HG03575 (cell line): ENCODE results near the gene FCRL5.

Source experiments
- ATAC-seq: cut with Tn5 transposase; IDR thresholded peaks from one replicate; pipeline ENCODE4 v1.9.1; 2021; ENCODE audit not compliant: unreplicated experiment, insufficient number of reproducible peaks, low FRiP score; ENCODE audit errors: extremely low read depth

The FCRL5 gene

GRCh38 chr1:157540160-157540748, 12.1 kb downstream of the FCRL5 start:
- ATAC-seq: no peak

- ATAC-seq: no peak
Measured at GRCh38 chr1:157539568-157539967, 12.7 kb downstream of the FCRL5 start.

- no peak for ATAC-seq
Measured at GRCh38 chr1:157532569-157532968, 19.7 kb downstream of the FCRL5 start.

- ATAC-seq: no peak
Measured at GRCh38 chr1:157523774-157524493, 28.4 kb downstream of the FCRL5 start.

GRCh38 chr1:157521056-157521455, 31.3 kb downstream of the FCRL5 start:
- ATAC-seq: no peak

GRCh38 chr1:157520386-157520935, 31.9 kb downstream of the FCRL5 start:
- ATAC-seq: no peak

GRCh38 chr1:157519451-157519850, 32.9 kb downstream of the FCRL5 start:
- no peak for ATAC-seq

- ATAC-seq: no peak
Measured at GRCh38 chr1:157517016-157517415, 35.3 kb downstream of the FCRL5 start.

- no peak for ATAC-seq
Measured at GRCh38 chr1:157515709-157516108, 36.6 kb downstream of the FCRL5 start.

- no peak for ATAC-seq
Measured at GRCh38 chr1:157515141-157515540, 37.2 kb downstream of the FCRL5 start.

GRCh38 chr1:157512036-157512969, 40.0 kb downstream of the FCRL5 start:
- ATAC-seq: no peak

- ATAC-seq: no peak
Measured at GRCh38 chr1:157509546-157510232, 42.6 kb downstream of the FCRL5 start.

GRCh38 chr1:157505481-157506272, 46.6 kb downstream of the FCRL5 start:
- no peak for ATAC-seq

GRCh38 chr1:157504646-157505045, 47.7 kb downstream of the FCRL5 start:
- no peak for ATAC-seq

- no peak for ATAC-seq
Measured at GRCh38 chr1:157499521-157499920, 52.8 kb downstream of the FCRL5 start.

- no peak for ATAC-seq
Measured at GRCh38 chr1:157498736-157499090, 53.6 kb downstream of the FCRL5 start.

- ATAC-seq: no peak
Measured at GRCh38 chr1:157497987-157498735, 54.2 kb downstream of the FCRL5 start.

GRCh38 chr1:157497284-157497683, 55.0 kb downstream of the FCRL5 start:
- no peak for ATAC-seq
